Measurements from ENCODE around the gene EIF1AX.
"Not testable (repeated sequence)": the region's sequence is repeated elsewhere in the genome, so short reads cannot be mapped to it uniquely, and the experiment has no call there.

EIF1AX gene

DNA sequence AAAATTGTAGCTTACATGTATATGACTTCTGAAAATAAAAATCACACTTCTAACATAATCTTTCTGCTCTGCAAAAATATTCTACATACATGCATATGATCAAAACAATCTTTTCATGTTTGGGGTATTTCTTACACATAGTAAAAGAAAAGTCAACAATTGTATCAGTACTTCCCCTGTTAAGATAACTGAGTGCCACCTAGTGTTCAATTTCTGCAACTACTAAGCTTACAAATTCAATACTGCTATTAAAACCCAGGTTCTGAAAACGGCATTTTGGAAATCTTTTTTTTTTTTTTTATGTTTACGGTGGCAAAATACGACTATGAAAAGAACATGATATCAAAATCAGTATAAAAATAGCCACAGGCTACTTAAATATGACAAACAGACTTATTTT is 14.2 kb downstream of the EIF1AX start:
- DNase-seq (ENCODE audit: low read depth, low spot score) = not testable (repeated sequence)

- not testable (repeated sequence) for DNase-seq (ENCODE audit: low read depth, low spot score)
Observed at GRCh38 chrX:20126833-20127232, 14.8 kb downstream of the EIF1AX start.

- no peak for DNase-seq (ENCODE audit: low read depth, low spot score)
Observed at GRCh38 chrX:20124964-20125363, 16.7 kb downstream of the EIF1AX start.

GRCh38 chrX:20118065-20118824 is 23.4 kb downstream of the EIF1AX start:
- DNase-seq (ENCODE audit: low read depth, low spot score) = no peak

DNA sequence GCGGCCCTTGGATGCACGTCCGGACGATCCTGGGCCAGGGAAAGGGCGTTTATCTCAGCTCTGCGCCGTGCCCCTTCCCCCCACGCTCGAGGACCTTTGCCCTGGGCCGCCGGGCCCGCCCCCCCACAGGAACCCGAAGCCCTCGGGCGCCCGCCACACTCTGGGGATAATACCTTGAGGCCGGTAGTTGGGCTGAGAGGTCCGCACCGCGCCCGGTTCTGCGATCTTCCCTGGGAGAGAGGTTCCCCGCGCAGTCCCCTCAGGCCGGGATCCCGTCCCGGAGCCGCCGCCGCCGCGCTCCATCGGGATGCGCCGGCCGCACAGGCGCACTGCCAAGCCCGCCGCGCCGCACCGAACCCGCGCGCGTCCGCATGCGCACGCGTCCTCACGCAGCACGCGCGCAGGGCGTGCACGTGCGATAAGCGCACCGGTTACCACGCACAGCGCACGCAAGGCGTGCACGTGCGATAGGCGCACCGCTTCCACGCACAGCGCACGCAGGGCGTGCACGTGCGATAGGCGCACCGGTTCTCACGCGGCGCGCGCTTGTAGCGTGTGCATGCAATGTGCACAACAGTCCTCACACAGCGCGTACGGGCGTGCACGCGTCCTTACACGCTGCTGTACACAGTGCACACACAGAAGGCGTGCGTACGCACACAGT is 24.9 kb downstream of the EIF1AX start, which contains the start of gene MAP7D2:
Gene MAP7D2 (minus strand): TSS at position 331 of the 664 bp plus-strand sequence. CDS start 28 bp downstream, at position 303.
- peak; percentile 48 for DNase-seq (ENCODE audit: low read depth, low spot score)

GRCh38 chrX:20116087-20116576 is 25.5 kb downstream of the EIF1AX start:
- peak; percentile 43 for DNase-seq (ENCODE audit: low read depth, low spot score)

DNA sequence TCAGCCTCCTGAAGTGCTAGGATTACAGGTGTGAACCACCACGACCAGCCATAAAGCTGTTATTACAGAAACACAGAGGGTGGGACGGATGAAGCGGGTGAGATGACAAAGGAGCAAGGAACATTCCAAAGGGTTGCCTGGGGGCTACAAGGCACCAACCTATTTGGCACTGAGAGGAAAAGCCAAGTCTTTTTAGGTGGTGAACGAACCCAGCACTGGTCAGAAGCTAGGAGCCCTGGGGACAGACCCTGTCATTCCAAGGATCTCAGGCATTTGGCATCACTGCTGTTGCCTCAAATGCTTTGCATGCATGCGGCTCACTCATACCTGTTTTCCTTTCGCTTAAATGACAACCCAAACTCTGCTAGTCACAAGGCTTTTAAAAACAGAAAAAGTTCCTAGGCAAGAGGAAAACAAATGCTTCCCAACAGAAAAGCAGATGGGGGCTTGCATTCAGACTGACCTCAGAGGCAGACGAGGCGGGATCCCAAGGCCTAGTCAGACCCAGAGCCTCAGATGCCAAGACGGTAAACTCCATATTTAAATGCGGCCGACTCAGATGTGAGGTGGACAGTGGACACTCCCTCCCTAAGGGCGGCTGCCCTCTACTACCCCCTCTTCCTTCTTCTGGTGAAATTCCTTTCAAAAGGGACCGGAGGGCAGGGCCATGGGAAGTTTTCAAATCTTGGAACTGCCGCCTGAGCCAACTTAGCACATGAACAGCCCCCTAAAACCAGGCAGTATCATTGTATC is 29.4 kb downstream of the EIF1AX start:
- peak; percentile 89 for DNase-seq (ENCODE audit: low read depth, low spot score)

DNA sequence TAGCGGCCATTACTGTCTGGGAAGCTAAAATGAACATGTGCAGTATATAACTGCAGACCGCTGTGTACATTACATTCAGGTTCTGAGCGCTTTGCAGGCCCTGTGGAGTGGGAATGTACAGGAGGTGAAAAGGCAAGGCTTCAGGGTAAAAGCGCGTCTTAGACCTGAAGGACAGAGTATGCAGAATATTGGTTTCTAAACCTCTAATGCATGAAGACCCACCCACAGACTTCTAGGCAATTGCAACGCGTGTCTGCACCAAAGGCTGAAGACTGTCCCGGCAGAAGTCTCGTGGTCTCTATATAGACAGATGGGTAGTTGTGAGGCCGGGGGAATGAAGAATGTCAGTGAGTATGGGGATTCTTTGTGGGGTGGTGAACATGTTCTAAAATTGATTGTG is 30.4 kb downstream of the EIF1AX start:
- DNase-seq (ENCODE audit: low read depth, low spot score) = no peak

DNA sequence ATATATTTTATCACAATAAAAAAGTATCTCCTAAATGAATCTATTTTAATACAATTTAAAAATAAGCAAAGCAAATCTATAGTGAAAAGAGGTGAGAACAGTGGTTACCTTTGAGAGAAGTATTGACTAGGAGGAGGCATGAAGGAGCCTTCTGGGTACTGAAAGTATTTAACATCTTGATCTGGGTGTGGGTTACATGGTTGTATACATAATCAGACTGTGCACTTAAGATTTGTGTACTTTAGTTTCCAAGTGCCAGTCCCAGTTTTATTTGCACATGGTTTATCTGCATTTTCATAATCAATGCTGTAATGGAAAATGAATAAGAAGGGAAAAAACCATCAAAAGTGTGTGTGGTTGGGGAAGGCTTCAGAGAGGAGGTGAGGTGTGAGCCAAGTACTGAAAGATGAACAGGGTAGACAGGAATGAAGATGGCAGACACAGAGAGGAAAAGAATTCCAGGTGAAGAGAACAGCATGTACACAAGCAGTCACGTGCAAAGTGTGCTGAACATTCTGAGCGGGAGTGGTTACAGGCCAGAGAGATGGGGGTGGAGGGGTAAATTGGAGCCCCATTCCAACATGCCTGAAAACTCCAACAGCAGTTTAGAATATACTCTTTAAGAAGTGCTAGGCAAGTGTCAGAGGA is 39.6 kb downstream of the EIF1AX start:
- no peak for DNase-seq (ENCODE audit: low read depth, low spot score)

GRCh38 chrX:20091499-20091898 is 50.1 kb downstream of the EIF1AX start:
- no peak for DNase-seq (ENCODE audit: low read depth, low spot score)

DNA sequence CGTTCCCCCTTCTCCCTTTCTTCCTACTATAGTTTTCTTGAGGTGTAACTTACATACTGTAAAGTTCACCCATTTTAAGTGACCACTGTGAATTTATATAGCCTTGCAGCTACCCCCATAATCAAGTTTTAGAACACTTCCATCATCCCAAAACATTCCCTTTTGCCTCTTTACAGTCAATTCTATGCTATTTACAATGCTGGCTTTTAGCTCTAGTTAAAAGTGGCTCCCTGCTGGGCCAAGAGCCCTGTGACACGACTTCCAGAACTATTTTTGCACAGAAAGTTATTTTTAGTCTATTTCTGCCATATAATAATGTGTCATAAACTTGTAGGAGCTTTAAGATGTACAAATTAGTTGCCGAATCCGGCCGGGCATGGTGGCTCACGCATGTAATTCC is 51.8 kb downstream of the EIF1AX start:
- no peak for DNase-seq (ENCODE audit: low read depth, low spot score)

DNA sequence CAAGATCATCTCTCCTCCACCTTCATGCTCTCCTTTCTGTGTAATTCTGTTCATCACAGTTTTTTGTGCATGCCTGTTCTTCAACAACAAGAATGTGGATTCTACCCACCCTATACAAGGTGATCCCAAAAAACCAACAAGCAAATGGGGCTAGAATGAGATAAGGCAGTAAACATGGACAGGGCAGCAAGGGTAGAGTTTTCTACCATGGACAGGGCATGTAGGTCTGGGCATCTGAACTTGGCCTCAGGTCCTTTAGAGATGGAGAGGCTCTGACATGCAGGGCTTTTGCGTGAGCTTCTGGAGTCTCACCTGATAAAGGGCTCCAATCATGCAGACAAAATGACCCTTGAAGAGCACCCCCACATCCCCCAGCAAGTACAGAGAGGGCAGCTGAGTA is 61.4 kb downstream of the EIF1AX start:
- no peak for DNase-seq (ENCODE audit: low read depth, low spot score)
